ENCODE data around the gene CXCR6. TPM values are rescaled to one million over a fixed set of nuclear protein-coding genes. Genes with fewer than 3 reads are reported as not detected.

The CXCR6 gene
- total RNA-seq, 1 experiment from 2014 or later = not detected

GRCh38 chr3:45948881-45949280, 5.6 kb downstream of the CXCR6 start:
- no peaks in the 10 kb centered on the region for H3K4me1 Mint-ChIP-seq
- H3K27ac ChIP-seq (ENCODE audit: insufficient read length, low read depth, low read length) = no peak overlapping the region
- no peak overlapping the region for H3K23ac ChIP-seq (ENCODE audit: insufficient read length, low read depth, low read length)
- H3K4ac ChIP-seq (ENCODE audit: low read depth, low read length) = no peak overlapping the region
- H3K9ac ChIP-seq (ENCODE audit: extremely low read depth, insufficient read length, low read length) = no peak overlapping the region
- no peaks in the 10 kb centered on the region for H3K9me3 ChIP-seq (ENCODE audit: control insufficient read depth, low read depth, low read length)
- H3K56ac ChIP-seq (ENCODE audit: insufficient read length, low read depth, low read length) = no peak overlapping the region
- no peak overlapping the region for H2BK120ac ChIP-seq (ENCODE audit: low read depth, low read length, poor library complexity, severe bottlenecking)
- H2BK15ac ChIP-seq (ENCODE audit: low read depth, low read length) = no peak overlapping the region
- H4K91ac ChIP-seq (ENCODE audit: insufficient read length, low read depth, low read length) = no peak overlapping the region
- H3K27me3 ChIP-seq (ENCODE audit: insufficient read depth, low read length) = no peaks in the 10 kb centered on the region
- no peak for DNase-seq
- H4K20me1 ChIP-seq (ENCODE audit: control insufficient read depth, insufficient read depth, insufficient read length) = no peaks in the 10 kb centered on the region
- WGBS (ENCODE audit: extremely low coverage, insufficient read length, low lambda C conversion rate) = no CpG with 5 or more reads among the region's 6 CpGs
- no peak overlapping the region for H3K14ac ChIP-seq (ENCODE audit: insufficient read depth, low read length)
- H3K36me3 Mint-ChIP-seq (ENCODE audit: insufficient read depth in 1 of 3, low read depth in 3 of 3) = peaks cover 17 to 64% (median 61%) of the 10 kb centered on the region in 3 experiments; a peak in 6 of 7 replicates
- H2AFZ ChIP-seq (ENCODE audit: low read length) = no peak overlapping the region
- no peak for TF ChIP-seq CTCF (conservative IDR thresholded peaks at IDR 0.05)
- H3T11ph ChIP-seq (ENCODE audit: low read length) = no peak overlapping the region
- H3K9me3 Mint-ChIP-seq = no peaks in the 10 kb centered on the region
- H3K4me1 ChIP-seq (ENCODE audit: insufficient read depth, low read length) = no peaks in the 10 kb centered on the region
- no peak overlapping the region for H4K5ac ChIP-seq (ENCODE audit: insufficient read length, low read depth, low read length)
- no peaks in the 10 kb centered on the region for H3K79me2 ChIP-seq (ENCODE audit: insufficient read depth, low read length)
- no peak overlapping the region for H2BK12ac ChIP-seq (ENCODE audit: insufficient read length, low read depth, low read length)
- no peaks in the 10 kb centered on the region for H3K23me2 ChIP-seq (ENCODE audit: insufficient read length, low read depth, low read length, poor library complexity, severe bottlenecking)
- no peak overlapping the region for H3K27ac Mint-ChIP-seq
- no peaks in the 10 kb centered on the region for H3K27me3 Mint-ChIP-seq (ENCODE audit: low read depth)
- H3K79me1 ChIP-seq (ENCODE audit: insufficient read depth, low read depth, low read length, poor library complexity, severe bottlenecking) = no peaks in the 10 kb centered on the region
- no peak overlapping the region for H4K8ac ChIP-seq (replicated peaks; ENCODE audit: insufficient read length, low read depth, low read length)
- no peak overlapping the region for H2BK20ac ChIP-seq (ENCODE audit: low read depth, low read length, poor library complexity, severe bottlenecking)
- H3K18ac ChIP-seq (ENCODE audit: insufficient read length, low read depth, low read length) = no peak overlapping the region
- no peak overlapping the region for H3K4me3 Mint-ChIP-seq
- no peak overlapping the region for H3K4me2 ChIP-seq (ENCODE audit: insufficient read depth, insufficient read length, low read length)
- no peak overlapping the region for H2BK5ac ChIP-seq (ENCODE audit: insufficient read length, low read length)
- H2AK5ac ChIP-seq (ENCODE audit: insufficient read length, low read length) = no peak overlapping the region

Data from H9 (cell line).